HepG2 (cell line): ENCODE data around the gene ZNF821. TPM values are rescaled to one million over a fixed set of nuclear protein-coding genes. Genes with fewer than 3 reads are reported as not detected.

Source experiments
- ADNP ChIP-seq: sonication (generic); formaldehyde crosslinking; IDR thresholded peaks from 2 replicates; pipeline ENCODE4 v1.4.0; 2020; ENCODE audit warnings: missing genetic modification reagents
- DNMT3B ChIP-seq: conservative IDR thresholded peaks from 2 replicates; pipeline ENCODE4 v1.6.1; 2016; ENCODE audit warnings: missing biosample characterization, control low read depth
- FLYWCH1 ChIP-seq: sonication (generic); formaldehyde crosslinking; IDR thresholded peaks from 2 replicates; pipeline ENCODE4 v1.8.1; 2023; ENCODE audit warnings: mild to moderate bottlenecking, missing genetic modification reagents
- HNF4A ChIP-seq: sonication (generic); formaldehyde crosslinking; IDR thresholded peaks from 2 replicates; pipeline ENCODE4 v1.4.0; 2020; ENCODE audit warnings: missing genetic modification reagents
- HNRNPL ChIP-seq: fragments of 200-400 bp; formaldehyde crosslinking; IDR thresholded peaks from 2 replicates; pipeline ENCODE4 v1.6.1; 2017; ENCODE audit warnings: mild to moderate bottlenecking, low read depth, low read length
- HNRNPLL ChIP-seq: fragments of 200-400 bp; formaldehyde crosslinking; IDR thresholded peaks from 2 replicates; pipeline ENCODE4 v1.6.1; 2017; ENCODE audit warnings: mild to moderate bottlenecking, low read depth, low read length; ENCODE audit not compliant: poor library complexity, severe bottlenecking
- IRX3 ChIP-seq: sonication (generic); formaldehyde crosslinking; IDR thresholded peaks from 2 replicates; pipeline ENCODE4 v1.8.1; 2023; ENCODE audit warnings: mild to moderate bottlenecking, low read depth, missing genetic modification reagents, borderline replicate concordance
- KDM2A ChIP-seq: sonication (generic); formaldehyde crosslinking; IDR thresholded peaks from 2 replicates; pipeline ENCODE4 v1.4.0; 2020; ENCODE audit warnings: low read depth, missing genetic modification reagents, borderline replicate concordance
- MXI1 ChIP-seq: IDR thresholded peaks from 3 replicates; pipeline ENCODE4 v1.6.1; 2012; ENCODE audit warnings: low read depth, low read length, inconsistent platforms, borderline replicate concordance
- PHF8 ChIP-seq: sonication (generic); formaldehyde crosslinking; IDR thresholded peaks from 2 replicates; pipeline ENCODE4 v1.5.0; 2020; ENCODE audit warnings: missing genetic modification reagents
- ZFP36L1 ChIP-seq: sonication (generic); formaldehyde crosslinking; IDR thresholded peaks from 2 replicates; pipeline ENCODE4 v1.8.0; 2022; ENCODE audit warnings: mild to moderate bottlenecking, missing genetic modification reagents, moderate library complexity
- ZNF256 ChIP-seq: sonication (generic); formaldehyde crosslinking; conservative IDR thresholded peaks from 2 replicates; pipeline ENCODE4 v1.4.0; 2020; ENCODE audit warnings: missing genetic modification reagents
- ZNF326 ChIP-seq: sonication (generic); formaldehyde crosslinking; IDR thresholded peaks from 2 replicates; pipeline ENCODE4 v1.4.0; 2020; ENCODE audit warnings: missing genetic modification reagents, borderline replicate concordance
- ZNF577 ChIP-seq: sonication (generic); formaldehyde crosslinking; IDR thresholded peaks from 2 replicates; pipeline ENCODE4 v1.4.0; 2020; ENCODE audit warnings: mild to moderate bottlenecking, low read depth, missing genetic modification reagents, borderline replicate concordance
- ZNF782 ChIP-seq: sonication (generic); formaldehyde crosslinking; IDR thresholded peaks from 2 replicates; pipeline ENCODE4 v1.4.0; 2020; ENCODE audit warnings: missing genetic modification reagents, mild to moderate bottlenecking, borderline replicate concordance
- ZNF891 ChIP-seq: sonication (generic); formaldehyde crosslinking; IDR thresholded peaks from 2 replicates; pipeline ENCODE4 v1.5.0; 2020; ENCODE audit warnings: mild to moderate bottlenecking, missing genetic modification reagents
- polyA plus RNA-seq, 8 experiments: library from polyadenylated mRNA; depleted of rRNA in 3 of 8; stranded (reverse) in 7 of 8; unstranded in 1 of 8; fragments of >200 nt; fragmentation: Illumina TruSeq in 4 of 8; extraction: Trizol in 4 of 8; gene quantifications; 2 replicates each; pipeline versions ENCODE4 v1.2.1 to v1.2.3, GENCODE V29; 2011 to 2016; ENCODE audit warnings: low read depth in 4 of 8, missing spikeins in 1 of 8, mixed read lengths in 1 of 8; ENCODE audit not compliant: insufficient read depth in 1 of 8
- total RNA-seq, 5 experiments: library from RNA; depleted of rRNA; stranded (reverse); fragments of >200 nt; fragmentation: Illumina TruSeq; extraction: Trizol; gene quantifications; 2 replicates each; pipeline ENCODE4 v1.2.3, GENCODE V29; 2016; ENCODE audit warnings: low read depth in 1 of 5
- TF ChIP-seq, protein P1 (sequence below): sonication (generic); formaldehyde crosslinking; IDR thresholded peaks from 2 replicates; pipeline ENCODE4 v1.4.0; 2020; ENCODE audit warnings: mild to moderate bottlenecking, missing genetic modification reagents
- TF ChIP-seq, protein P2 (sequence below): sonication (generic); formaldehyde crosslinking; IDR thresholded peaks from 2 replicates; pipeline ENCODE4; 2020; ENCODE audit warnings: missing genetic modification reagents, mild to moderate bottlenecking, borderline replicate concordance
- TF ChIP-seq, protein P3 (sequence below): IDR thresholded peaks from 2 replicates; pipeline ENCODE4 v1.6.1; 2016; ENCODE audit warnings: control low read depth

The ZNF821 gene
- total and polyA plus RNA-seq, 2 of the 13 experiments (the other 11 are each of a cell fraction or from before 2014, with no cell fraction given), result 7.0 to 9.1 TPM

DNA sequence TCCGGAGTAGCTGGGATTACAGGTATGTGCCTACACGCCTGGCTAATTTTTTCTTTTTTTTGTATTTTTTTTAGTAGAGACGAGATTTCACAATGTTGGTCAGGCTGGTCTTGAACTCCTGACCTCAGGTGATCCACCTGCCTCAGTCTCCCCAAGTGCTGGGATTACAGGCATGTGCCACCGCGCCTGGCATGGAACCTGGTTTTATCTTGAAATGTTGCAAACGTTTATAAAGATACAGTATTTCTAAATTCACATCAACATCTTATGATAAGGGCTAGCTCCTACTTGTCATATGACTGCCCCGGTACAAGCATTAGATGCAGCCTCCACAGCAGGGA is 9.9 kb upstream of the ZNF821 start (continued):
- TF ChIP-seq, protein P1, sequence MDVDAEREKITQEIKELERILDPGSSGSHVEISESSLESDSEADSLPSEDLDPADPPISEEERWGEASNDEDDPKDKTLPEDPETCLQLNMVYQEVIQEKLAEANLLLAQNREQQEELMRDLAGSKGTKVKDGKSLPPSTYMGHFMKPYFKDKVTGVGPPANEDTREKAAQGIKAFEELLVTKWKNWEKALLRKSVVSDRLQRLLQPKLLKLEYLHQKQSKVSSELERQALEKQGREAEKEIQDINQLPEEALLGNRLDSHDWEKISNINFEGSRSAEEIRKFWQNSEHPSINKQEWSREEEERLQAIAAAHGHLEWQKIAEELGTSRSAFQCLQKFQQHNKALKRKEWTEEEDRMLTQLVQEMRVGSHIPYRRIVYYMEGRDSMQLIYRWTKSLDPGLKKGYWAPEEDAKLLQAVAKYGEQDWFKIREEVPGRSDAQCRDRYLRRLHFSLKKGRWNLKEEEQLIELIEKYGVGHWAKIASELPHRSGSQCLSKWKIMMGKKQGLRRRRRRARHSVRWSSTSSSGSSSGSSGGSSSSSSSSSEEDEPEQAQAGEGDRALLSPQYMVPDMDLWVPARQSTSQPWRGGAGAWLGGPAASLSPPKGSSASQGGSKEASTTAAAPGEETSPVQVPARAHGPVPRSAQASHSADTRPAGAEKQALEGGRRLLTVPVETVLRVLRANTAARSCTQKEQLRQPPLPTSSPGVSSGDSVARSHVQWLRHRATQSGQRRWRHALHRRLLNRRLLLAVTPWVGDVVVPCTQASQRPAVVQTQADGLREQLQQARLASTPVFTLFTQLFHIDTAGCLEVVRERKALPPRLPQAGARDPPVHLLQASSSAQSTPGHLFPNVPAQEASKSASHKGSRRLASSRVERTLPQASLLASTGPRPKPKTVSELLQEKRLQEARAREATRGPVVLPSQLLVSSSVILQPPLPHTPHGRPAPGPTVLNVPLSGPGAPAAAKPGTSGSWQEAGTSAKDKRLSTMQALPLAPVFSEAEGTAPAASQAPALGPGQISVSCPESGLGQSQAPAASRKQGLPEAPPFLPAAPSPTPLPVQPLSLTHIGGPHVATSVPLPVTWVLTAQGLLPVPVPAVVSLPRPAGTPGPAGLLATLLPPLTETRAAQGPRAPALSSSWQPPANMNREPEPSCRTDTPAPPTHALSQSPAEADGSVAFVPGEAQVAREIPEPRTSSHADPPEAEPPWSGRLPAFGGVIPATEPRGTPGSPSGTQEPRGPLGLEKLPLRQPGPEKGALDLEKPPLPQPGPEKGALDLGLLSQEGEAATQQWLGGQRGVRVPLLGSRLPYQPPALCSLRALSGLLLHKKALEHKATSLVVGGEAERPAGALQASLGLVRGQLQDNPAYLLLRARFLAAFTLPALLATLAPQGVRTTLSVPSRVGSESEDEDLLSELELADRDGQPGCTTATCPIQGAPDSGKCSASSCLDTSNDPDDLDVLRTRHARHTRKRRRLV, result no peak
- peak; percentile 83; the same call in 1 of the 2 replicates for TF ChIP-seq ADNP (CRISPR knock-in tag)
- 0 out of 2 replicates have a peak, but pooled peaks have one; percentile 25 for TF ChIP-seq ZFP36L1 (CRISPR knock-in tag)
- 0 out of 2 replicates have a peak, but pooled peaks have one; percentile 77 for TF ChIP-seq ZNF577 (CRISPR knock-in tag)
- no peak for TF ChIP-seq MXI1
- TF ChIP-seq HNRNPLL, result no peak
- TF ChIP-seq PHF8 (CRISPR knock-in tag), result no peak
- TF ChIP-seq ZNF782 (CRISPR knock-in tag), result 0 out of 2 replicates have a peak, but pooled peaks have one; percentile 45
- 0 out of 2 replicates have a peak, but pooled peaks have one; percentile 43 for TF ChIP-seq ZNF256
- peak; percentile 29; the same call in 1 of the 2 replicates for TF ChIP-seq FLYWCH1
- TF ChIP-seq KDM2A (CRISPR knock-in tag), result no peak
- TF ChIP-seq, protein P2, sequence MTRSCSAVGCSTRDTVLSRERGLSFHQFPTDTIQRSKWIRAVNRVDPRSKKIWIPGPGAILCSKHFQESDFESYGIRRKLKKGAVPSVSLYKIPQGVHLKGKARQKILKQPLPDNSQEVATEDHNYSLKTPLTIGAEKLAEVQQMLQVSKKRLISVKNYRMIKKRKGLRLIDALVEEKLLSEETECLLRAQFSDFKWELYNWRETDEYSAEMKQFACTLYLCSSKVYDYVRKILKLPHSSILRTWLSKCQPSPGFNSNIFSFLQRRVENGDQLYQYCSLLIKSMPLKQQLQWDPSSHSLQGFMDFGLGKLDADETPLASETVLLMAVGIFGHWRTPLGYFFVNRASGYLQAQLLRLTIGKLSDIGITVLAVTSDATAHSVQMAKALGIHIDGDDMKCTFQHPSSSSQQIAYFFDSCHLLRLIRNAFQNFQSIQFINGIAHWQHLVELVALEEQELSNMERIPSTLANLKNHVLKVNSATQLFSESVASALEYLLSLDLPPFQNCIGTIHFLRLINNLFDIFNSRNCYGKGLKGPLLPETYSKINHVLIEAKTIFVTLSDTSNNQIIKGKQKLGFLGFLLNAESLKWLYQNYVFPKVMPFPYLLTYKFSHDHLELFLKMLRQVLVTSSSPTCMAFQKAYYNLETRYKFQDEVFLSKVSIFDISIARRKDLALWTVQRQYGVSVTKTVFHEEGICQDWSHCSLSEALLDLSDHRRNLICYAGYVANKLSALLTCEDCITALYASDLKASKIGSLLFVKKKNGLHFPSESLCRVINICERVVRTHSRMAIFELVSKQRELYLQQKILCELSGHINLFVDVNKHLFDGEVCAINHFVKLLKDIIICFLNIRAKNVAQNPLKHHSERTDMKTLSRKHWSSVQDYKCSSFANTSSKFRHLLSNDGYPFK (CRISPR knock-in tag), result no peak
- 0 out of 2 replicates have a peak, but pooled peaks have one; percentile 2 for TF ChIP-seq HNF4A
- no peak for TF ChIP-seq ZNF891
- TF ChIP-seq HNRNPL, result no peak
- no peak for TF ChIP-seq ZNF326
- no peak for TF ChIP-seq DNMT3B
- no peak for TF ChIP-seq IRX3 (CRISPR knock-in tag)
- TF ChIP-seq, protein P3, sequence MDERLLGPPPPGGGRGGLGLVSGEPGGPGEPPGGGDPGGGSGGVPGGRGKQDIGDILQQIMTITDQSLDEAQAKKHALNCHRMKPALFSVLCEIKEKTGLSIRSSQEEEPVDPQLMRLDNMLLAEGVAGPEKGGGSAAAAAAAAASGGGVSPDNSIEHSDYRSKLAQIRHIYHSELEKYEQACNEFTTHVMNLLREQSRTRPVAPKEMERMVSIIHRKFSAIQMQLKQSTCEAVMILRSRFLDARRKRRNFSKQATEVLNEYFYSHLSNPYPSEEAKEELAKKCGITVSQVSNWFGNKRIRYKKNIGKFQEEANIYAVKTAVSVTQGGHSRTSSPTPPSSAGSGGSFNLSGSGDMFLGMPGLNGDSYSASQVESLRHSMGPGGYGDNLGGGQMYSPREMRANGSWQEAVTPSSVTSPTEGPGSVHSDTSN (CRISPR knock-in tag), result no peak
